ENCODE data around the gene TNS3. TPM values are rescaled to one million over a fixed set of nuclear protein-coding genes. Genes with fewer than 3 reads are reported as not detected.

Gene TNS3
- total RNA-seq, 1 experiment from 2014 or later, result 97.2 TPM

DNA sequence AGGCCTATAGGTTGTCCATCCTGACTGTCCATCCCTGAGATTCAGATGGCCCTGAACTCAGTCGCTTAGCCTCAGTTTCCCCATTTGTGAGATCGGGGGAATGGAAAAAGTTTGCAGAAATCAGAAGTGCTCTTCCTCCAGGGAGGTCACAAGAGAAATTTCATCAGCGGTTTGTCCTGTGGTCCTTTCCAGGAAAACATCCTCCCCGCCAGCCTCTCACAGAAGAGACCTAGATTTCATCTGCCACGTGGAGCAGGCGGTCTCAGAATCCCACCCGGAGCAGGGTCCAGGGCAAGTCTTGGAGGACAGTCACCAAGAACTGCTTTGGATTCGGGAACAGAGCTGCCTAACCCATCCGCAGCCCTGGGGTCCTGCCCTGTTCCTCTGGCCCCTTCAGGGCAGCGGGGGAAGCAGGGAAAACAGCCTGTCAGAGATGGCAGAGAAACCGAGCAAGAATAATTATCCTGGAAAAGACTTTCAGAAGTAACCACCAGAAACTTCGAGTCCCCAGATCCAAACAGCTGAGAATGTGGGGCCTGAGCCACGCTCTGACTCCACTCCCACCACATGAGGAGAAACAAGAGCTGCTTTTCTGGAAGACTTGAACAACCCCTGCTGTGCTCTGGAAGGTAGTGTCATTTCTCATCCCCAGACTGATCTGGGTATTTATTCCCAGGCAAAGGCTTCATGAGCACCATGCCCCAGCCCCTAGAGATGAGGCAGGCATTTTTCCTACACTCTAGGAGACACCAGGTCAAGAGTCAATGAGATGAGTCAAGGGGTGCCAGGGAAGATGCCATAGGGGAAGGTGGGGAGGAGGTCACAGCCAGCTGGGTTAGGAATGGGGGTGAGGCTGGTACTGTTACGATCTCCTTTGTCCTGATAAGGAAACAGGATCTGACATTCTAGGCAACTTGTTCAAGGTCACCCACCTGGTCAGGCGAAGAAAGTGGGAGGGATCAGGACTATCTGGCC lies 1.1 kb upstream of the TNS3 start:
- DNase-seq (ENCODE audit: low spot score), result no peak

DNA sequence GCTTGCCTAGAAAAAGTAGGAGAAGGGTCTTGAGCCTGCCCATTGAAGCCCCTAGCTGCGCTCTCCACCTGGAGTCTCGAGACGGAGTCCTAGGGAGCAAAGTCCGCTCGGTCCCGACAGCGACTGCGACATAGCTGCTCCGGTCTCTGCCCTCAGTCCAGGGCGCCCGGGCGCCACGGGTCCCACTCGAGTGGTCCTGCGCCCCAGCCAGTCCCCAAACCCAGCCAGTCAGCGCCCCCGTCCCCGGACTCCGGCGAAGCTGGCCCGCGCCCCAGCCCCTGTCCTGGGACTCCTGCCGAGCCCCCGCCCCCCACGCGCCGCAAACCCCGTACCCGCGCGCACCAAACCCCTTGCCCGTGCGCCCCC lies 490 bp downstream of the TNS3 start:
- DNase-seq (ENCODE audit: low spot score), result no peak

DNA sequence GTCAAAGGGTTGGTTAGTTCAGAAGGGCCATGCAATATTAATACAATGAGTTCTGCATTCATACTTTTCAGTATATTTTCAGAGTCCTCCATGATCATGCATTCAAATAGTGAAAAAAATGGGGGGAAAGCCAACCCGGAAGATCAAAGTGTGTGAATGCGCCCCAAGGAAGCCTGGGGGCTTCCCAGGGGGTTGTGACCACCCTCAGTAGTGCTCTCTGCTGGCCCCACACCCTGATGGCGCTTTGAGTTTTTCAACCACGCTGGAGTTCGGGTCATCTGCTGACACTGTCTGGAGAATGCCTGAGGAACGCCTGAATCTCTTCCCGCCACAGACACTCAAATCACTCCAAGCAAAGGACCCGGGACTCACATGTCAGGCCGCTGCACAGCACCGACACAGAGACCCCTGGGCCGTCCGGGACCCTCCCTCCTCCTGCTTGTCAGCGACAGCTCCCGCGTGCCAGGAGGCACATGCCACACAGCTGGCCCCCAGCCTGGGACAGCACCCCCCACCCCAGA lies 1.0 kb downstream of the TNS3 start:
- DNase-seq (ENCODE audit: low spot score), result no peak

DNA sequence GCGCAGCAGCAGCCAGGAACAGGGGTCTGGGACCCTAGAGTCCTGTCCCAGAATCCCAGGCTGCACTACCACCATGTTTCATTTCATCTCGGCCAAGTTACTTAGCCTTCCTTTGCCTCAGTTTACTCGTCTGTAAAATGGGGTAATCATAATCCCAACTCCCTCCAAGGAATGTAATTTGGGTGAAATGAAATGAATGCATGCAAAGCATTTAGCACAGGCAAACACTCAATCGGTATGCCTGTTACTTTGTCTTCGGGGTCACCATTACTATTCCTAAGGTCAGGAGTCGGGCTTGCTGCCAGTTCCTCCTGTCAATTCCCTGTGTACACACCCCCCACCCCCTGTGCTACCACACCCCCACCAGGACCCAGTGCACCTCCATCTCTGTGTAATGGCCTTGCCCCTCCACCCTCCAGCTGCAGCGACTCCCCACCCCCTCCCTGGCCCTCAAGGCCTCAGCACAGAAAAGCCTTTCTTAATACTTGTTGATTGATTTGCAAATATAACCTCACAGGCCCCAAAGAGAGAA lies 1.7 kb downstream of the TNS3 start:
- no peak for DNase-seq (ENCODE audit: low spot score)

- no peak for DNase-seq (ENCODE audit: low spot score)
Measured at GRCh38 chr7:47579458-47579857, 2.5 kb downstream of the TNS3 start.

DNA sequence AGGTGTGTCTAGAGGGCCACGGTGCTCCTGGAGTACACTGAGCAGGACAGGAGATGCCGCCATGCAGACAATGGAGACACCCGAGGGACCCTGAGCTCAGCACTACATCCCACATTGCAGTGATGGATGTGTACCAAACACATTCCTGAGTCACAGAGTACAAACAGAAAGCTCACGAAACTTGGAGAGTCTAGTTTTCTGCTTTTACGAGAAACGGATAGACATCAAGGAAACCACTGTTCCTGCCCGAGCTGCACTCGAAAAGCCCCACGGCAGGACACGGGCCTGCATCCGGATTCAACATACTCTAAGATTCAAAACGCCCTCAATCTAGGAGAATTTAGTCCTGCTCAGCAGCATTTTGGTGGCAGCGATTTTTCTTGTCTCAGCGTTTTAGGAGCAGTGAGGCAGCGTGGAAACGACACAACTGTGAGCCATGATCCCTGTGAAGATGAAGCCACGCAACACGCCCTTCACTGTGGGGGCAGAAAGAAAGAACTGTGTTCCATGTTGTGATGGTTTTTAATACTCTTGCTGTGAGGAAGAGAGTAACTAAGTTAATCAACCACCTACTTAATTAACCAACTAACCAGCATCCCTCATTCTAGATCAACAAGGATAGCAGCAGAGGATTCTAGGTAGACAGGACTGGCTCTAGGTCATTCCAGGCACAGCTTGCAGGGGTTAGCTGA lies 3.2 kb downstream of the TNS3 start:
- peak; percentile 83 for DNase-seq (ENCODE audit: low spot score)

DNA sequence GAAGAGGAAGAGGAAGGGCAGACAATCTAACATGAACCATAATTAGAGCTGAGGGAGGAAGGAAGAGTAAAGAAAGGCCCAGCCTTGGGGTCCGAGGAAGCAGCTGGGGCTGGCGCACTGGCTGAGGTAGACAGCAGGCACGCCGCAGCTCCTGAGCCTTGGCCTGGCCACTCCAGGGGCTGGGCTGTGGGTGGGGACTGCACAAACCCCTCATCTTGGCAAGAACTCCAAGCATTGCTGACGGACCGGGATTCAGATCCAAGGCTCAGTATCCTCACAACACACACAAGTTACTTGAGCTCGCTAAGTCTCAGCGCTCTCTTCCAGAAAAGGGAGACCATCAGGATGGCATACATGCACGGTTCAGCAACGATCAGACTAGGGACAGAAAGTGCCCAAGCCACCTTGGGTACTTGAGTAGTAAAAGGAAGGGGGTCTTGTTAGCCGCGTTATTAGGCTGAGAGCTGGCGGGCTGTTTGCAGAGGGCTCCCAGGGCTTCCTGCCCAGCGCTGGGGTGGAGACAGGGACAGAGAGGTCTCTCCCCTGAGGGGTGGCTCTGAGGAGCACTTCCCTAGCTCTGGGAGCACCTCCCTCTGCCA lies 4.5 kb downstream of the TNS3 start:
- DNase-seq (ENCODE audit: low spot score), result no peak

DNA sequence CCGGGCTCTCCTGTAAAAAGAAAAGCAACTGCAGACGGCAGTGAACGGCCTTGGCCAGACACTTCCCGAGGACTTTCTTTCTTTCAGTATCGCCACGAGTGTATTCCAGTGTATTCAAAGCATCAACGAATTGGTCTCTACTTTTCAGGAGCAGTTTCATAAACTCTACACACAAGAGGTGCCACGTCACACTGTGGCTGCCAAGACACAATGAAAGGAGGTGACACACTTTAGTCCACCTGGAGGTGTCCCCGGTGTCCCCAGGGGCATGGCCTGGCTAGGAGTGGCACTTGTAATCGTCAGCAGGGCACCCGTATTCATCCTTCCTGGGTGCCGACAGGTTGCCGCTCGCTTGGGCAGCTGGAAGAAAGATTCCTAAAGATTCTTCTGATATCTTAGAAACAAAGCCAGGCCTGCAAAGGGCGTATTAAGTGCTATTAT lies 5.0 kb downstream of the TNS3 start:
- DNase-seq (ENCODE audit: low spot score), result no peak

GRCh38 chr7:47576031-47576865 lies 5.7 kb downstream of the TNS3 start:
- DNase-seq (ENCODE audit: low spot score), result peak; percentile 89

- no peak for DNase-seq (ENCODE audit: low spot score)
Measured at GRCh38 chr7:47574482-47575329, 7.2 kb downstream of the TNS3 start.

GRCh38 chr7:47573758-47574481 lies 8.0 kb downstream of the TNS3 start:
- peak; percentile 97 for DNase-seq (ENCODE audit: low spot score)

- no peak for DNase-seq (ENCODE audit: low spot score)
Measured at GRCh38 chr7:47572939-47573757, 8.8 kb downstream of the TNS3 start.

DNA sequence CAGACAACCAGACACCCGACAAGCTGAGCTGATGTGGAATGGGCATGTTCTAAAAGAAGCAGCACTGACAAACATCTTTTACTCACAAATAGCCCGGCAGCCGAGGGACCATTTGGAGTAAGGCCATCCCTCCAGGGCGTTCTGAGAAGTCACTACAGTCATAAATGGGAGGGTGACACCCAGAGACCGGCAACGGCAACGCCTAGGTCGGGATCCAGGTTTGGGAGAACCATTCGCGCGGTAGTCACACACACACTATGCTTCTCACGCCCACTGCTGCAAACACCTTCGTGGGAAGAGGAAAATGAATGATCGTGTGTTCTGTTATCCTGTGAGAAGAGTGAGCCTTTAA lies 9.8 kb downstream of the TNS3 start:
- DNase-seq (ENCODE audit: low spot score), result no peak

- peak; percentile 82 for DNase-seq (ENCODE audit: low spot score)
Measured at GRCh38 chr7:47571331-47572093, 10.4 kb downstream of the TNS3 start.

DNA sequence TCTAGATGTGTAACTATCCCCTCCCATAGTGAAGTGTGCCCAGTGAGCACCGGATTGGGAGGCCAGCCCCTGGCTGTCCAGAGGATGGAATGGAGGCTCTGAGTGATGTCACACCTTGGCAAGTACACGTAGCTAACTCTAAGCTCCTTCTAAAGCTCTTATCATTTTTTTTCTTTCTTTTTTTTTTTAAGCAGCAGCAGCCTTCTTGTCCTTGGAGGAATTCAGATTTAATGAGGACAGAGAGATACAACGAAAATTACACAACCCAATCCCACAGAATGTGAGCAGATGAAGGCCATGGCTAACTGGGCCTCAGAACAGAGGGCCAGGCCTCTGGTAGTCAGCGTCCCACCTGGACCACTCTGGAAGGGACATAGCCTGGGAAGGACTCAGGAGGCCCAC lies 11.3 kb downstream of the TNS3 start:
- no peak for DNase-seq (ENCODE audit: low spot score)

DNA sequence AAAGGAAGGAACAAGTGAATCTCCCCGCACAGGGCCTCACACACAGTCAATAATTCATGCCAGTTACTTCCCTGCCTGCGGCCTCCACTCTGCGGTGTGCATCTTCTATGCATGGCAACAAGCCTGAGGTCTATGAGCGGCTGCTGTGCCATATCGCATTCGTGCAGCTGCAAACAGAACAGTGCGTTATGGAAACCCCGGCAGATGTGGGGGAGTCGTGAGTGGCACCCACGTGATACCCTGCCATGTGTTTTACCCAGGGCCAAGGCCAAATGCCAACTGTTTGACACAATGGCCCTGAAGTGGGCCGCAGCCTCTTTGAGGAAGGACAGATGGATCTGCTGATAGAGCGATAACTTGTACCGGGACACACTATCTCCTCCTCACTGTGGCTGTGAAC lies 13.4 kb downstream of the TNS3 start:
- no peak for DNase-seq (ENCODE audit: low spot score)

- DNase-seq (ENCODE audit: low spot score), result no peak
Measured at GRCh38 chr7:47568056-47568455, 13.9 kb downstream of the TNS3 start.

DNA sequence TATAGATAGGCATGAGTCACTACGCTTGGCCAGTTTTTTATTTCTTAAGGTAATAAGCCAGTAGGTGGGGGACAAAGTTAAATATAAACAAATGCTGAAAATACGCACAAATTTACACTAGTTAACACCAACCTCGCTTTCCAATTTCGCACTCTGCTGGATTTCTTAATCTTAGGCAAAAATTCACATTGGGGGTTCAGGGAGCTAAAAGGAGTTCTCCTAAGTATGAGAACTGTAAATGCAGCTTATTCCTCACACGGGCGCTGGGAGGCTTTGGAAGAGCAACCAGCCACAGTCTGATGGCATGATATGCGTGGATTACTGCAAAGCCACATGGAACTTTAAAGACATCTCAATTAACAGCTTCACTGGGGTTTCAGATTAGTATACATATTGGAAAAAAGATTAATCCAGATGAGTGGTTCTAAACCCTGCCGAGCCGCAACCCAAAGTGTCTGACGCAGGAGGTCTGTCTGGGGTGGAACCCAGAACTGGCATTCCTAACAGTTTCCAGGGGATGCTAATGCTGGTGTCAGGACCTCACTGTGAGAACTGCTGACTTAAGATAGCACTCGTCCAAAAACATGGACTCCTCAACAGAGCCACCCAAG lies 16.2 kb downstream of the TNS3 start:
- no peak for DNase-seq (ENCODE audit: low spot score)

Measured in A172 (cell line).